Astrocyte of the spinal cord (primary cell): ENCODE measurements around the gene SCGB3A2.

Source experiments
- DNase-seq: peaks from one replicate; pipeline ENCODE4 v3.0.0; 2011; ENCODE audit warnings: low read depth, low spot score
- H3K4me3 ChIP-seq: 2 replicates; pipeline ENCODE4 v1.5.1; 2011; ENCODE audit warnings: low read depth, mild to moderate bottlenecking, low read length, moderate library complexity
- CTCF ChIP-seq: IDR thresholded peaks from 2 replicates; pipeline ENCODE4 v1.5.1; 2012; ENCODE audit warnings: low read depth, mild to moderate bottlenecking, low read length, inconsistent platforms
- in situ Hi-C: cut with HindIII; loops from 2 replicates; pipeline ENCODE4 v1.10.0; 2017; ENCODE audit warnings: low sequenced_read_pairs

Gene SCGB3A2

GRCh38 chr5:147887026-147887627 lies 8.6 kb downstream of the SCGB3A2 start:
- DNase-seq, result peak; percentile 55
- peak; percentile 68 for TF ChIP-seq CTCF
- H3K4me3 ChIP-seq, result no peak overlapping the region
- in situ Hi-C loops, result no loop called here

- in situ Hi-C loops, result no loop called here
- peak; percentile 9 for DNase-seq
- no peak for TF ChIP-seq CTCF
- H3K4me3 ChIP-seq, result no peak overlapping the region
Observed at GRCh38 chr5:147887930-147888329, 9.4 kb downstream of the SCGB3A2 start.

DNA sequence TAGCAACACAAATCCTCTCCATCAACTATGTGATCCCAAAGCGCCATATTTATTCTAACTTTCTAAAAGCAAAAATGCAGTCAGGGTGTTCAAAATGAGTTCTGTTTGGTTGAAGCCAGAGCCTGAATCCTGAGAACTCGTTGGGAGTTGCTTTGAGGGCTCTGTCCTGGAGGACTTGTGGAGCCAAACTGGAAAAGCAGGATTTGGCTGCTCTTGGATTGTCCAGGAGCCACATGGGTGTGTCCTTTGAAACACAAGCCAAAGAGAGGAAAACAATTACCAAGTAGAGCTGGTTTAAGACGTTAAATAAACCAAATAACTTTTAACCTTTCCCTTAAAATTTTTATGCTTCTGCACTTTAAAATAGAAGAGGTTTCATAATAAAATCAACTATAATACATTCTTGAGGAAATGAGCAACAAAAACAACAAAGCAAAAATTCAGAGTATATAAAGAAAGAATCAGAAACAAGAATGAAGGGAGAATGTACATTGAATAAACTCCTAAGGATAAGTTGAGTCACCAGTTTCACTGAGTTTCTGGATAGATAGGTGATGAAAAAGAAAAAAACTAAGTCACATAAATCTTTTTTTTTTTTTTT lies 14.3 kb downstream of the SCGB3A2 start:
- in situ Hi-C loops, result no loop called here
- no peak for TF ChIP-seq CTCF
- peak; percentile 12 for DNase-seq
- H3K4me3 ChIP-seq, result no peak overlapping the region

DNA sequence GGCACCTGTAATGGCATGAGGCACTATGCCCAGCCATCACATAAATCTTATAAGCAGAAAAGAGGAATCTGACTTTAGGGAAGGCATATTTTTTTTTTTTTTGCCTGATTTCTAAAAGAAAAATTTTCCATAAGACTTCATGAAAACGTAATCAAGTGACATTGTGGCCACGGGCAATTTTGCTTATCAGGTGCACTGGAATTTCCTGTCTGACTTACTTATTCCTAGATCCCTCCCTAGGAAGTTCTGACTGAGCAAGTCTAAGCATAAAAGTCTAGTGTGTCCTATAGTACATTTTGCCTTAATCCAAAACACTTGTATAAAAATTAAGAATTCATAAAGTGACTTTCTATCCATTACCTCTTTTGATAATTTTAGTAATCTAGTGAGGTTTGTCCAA lies 15.3 kb downstream of the SCGB3A2 start:
- no peak for TF ChIP-seq CTCF
- in situ Hi-C loops, result no loop called here
- no peak for DNase-seq
- H3K4me3 ChIP-seq, result no peak overlapping the region

GRCh38 chr5:147895864-147896263 lies 17.4 kb downstream of the SCGB3A2 start:
- no peak overlapping the region for H3K4me3 ChIP-seq
- no peak for DNase-seq
- in situ Hi-C loops, result no loop called here
- TF ChIP-seq CTCF, result no peak

DNA sequence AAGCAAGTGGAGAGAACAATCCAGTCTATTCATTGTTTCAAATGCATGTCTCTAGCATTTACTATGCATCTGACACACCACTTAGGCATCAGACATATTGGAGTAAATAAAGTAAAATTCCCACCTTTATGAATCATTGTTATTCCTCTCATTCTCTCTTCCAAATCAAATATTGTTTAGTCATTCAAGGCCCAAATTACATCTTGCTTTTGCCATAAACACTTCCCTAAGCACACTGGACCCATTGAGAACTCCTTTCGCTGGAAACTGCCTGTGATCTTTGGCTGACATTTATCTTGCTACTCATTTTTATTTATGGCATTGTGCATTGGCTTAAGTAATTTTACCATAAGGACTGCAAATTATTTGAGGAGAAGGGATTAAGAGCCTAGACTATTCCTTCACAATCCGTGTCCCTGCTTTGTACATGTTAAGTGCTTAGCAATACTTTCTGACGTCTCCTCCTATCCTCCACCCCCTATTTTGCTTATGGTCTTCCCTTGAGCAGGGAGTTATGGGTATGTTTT lies 20.4 kb downstream of the SCGB3A2 start:
- no peak for TF ChIP-seq CTCF
- in situ Hi-C loops, result no loop called here
- no peak overlapping the region for H3K4me3 ChIP-seq
- DNase-seq, result peak; percentile 58
